HepG2 (cell line): ENCODE results near the gene EFEMP2. TPM values are rescaled to one million over a fixed set of nuclear protein-coding genes. Genes with fewer than 3 reads are reported as not detected.

Experiments
- BATF2 ChIP-seq: sonication (generic); formaldehyde crosslinking; IDR thresholded peaks from 2 replicates; pipeline ENCODE4 v1.8.0; 2022; ENCODE audit warnings: mild to moderate bottlenecking, missing genetic modification reagents, moderate library complexity
- CEBPG ChIP-seq: IDR thresholded peaks from 2 replicates; pipeline ENCODE4 v1.6.1; 2016
- FUBP1 ChIP-seq: sonication (generic); formaldehyde crosslinking; IDR thresholded peaks from 2 replicates; pipeline ENCODE4 v1.5.1; 2020; ENCODE audit warnings: missing genetic modification reagents, mild to moderate bottlenecking, borderline replicate concordance
- GABPB1 ChIP-seq: IDR thresholded peaks from 2 replicates; pipeline ENCODE4 v1.6.1; 2016; ENCODE audit warnings: mild to moderate bottlenecking, missing genetic modification reagents, moderate library complexity, missing compliant biosample characterization
- GATAD1 ChIP-seq: IDR thresholded peaks from 2 replicates; pipeline ENCODE4 v1.6.1; 2016; ENCODE audit warnings: missing genetic modification reagents, missing compliant biosample characterization
- POLR2G ChIP-seq: fragments of 200-400 bp; formaldehyde crosslinking; IDR thresholded peaks from 2 replicates; pipeline ENCODE4 v1.6.1; 2018; ENCODE audit warnings: mild to moderate bottlenecking, low read depth, low read length, moderate library complexity
- RXRA ChIP-seq: sonication (generic); formaldehyde crosslinking; IDR thresholded peaks from 2 replicates; pipeline ENCODE4 v1.5.1; 2020; ENCODE audit warnings: missing genetic modification reagents
- SKI ChIP-seq: fragments of 450-650 bp; IDR thresholded peaks from one replicate; pipeline ENCODE4 v1.6.1; 2018; ENCODE audit warnings: mild to moderate bottlenecking; ENCODE audit not compliant: partially characterized antibody
- SKIL ChIP-seq: sonication (generic); formaldehyde crosslinking; IDR thresholded peaks from 2 replicates; pipeline ENCODE4 v1.8.0; 2022; ENCODE audit warnings: missing genetic modification reagents, mild to moderate bottlenecking, moderate library complexity, borderline replicate concordance
- TIGD3 ChIP-seq: sonication (generic); formaldehyde crosslinking; IDR thresholded peaks from 2 replicates; pipeline ENCODE4 v1.5.1; 2020; ENCODE audit warnings: mild to moderate bottlenecking, missing genetic modification reagents, borderline replicate concordance
- XRCC5 ChIP-seq: fragments of 200-400 bp; formaldehyde crosslinking; optimal IDR thresholded peaks from 2 replicates; pipeline ENCODE3; 2017; ENCODE audit warnings: mild to moderate bottlenecking, low read length
- ZBTB3 ChIP-seq: sonication (generic); formaldehyde crosslinking; IDR thresholded peaks from 2 replicates; pipeline ENCODE4 v1.4.0; 2020; ENCODE audit warnings: low read depth, mild to moderate bottlenecking, moderate library complexity, missing genetic modification reagents, borderline replicate concordance
- ZFY ChIP-seq: sonication (generic); formaldehyde crosslinking; IDR thresholded peaks from 2 replicates; pipeline ENCODE4 v1.4.0; 2020; ENCODE audit warnings: missing genetic modification reagents
- ZMAT5 ChIP-seq: sonication (generic); formaldehyde crosslinking; IDR thresholded peaks from 2 replicates; pipeline ENCODE4 v1.5.0; 2020; ENCODE audit warnings: mild to moderate bottlenecking, low read depth, missing genetic modification reagents, borderline replicate concordance
- ZNF34 ChIP-seq: sonication (generic); formaldehyde crosslinking; IDR thresholded peaks from 2 replicates; pipeline ENCODE4 v1.4.0; 2020; ENCODE audit warnings: mild to moderate bottlenecking, missing genetic modification reagents, borderline replicate concordance
- ZNF563 ChIP-seq: sonication (generic); formaldehyde crosslinking; IDR thresholded peaks from 2 replicates; pipeline ENCODE4 v1.8.0; 2022; ENCODE audit warnings: mild to moderate bottlenecking, moderate library complexity, missing genetic modification reagents
- ZNF691 ChIP-seq: sonication (generic); formaldehyde crosslinking; IDR thresholded peaks from 2 replicates; pipeline ENCODE4 v1.4.0; 2020; ENCODE audit warnings: missing genetic modification reagents, low read depth, mild to moderate bottlenecking, borderline replicate concordance
- polyA plus RNA-seq, 8 experiments: library from polyadenylated mRNA; depleted of rRNA in 3 of 8; stranded (reverse) in 7 of 8; unstranded in 1 of 8; fragments of >200 nt; fragmentation: Illumina TruSeq in 4 of 8; extraction: Trizol in 4 of 8; gene quantifications; 2 replicates each; pipeline versions ENCODE4 v1.2.1 to v1.2.3, GENCODE V29; 2011 to 2016; ENCODE audit warnings: low read depth in 4 of 8, missing spikeins in 1 of 8, mixed read lengths in 1 of 8; ENCODE audit not compliant: insufficient read depth in 1 of 8
- total RNA-seq, 5 experiments: library from RNA; depleted of rRNA; stranded (reverse); fragments of >200 nt; fragmentation: Illumina TruSeq; extraction: Trizol; gene quantifications; 2 replicates each; pipeline ENCODE4 v1.2.3, GENCODE V29; 2016; ENCODE audit warnings: low read depth in 1 of 5

EFEMP2 gene
- total and polyA plus RNA-seq, 2 of the 13 experiments (the other 11 are each of a cell fraction or from before 2014, with no cell fraction given) = 7.4 to 29.7 TPM

- TF ChIP-seq XRCC5 (peak; percentile 53), BATF2 (no peak), TIGD3 (no peak), ZNF34 (CRISPR knock-in tag) (no peak), SKIL (CRISPR knock-in tag) (peak; percentile 94), FUBP1 (CRISPR knock-in tag) (no peak), RXRA (CRISPR knock-in tag) (peak; percentile 97), GABPB1 (no peak), ZMAT5 (no peak), POLR2G (peak; percentile 17; the same call in 1 of the 2 replicates), ZNF691 (CRISPR knock-in tag) (0 out of 2 replicates have a peak, but pooled peaks have one; percentile 32), ZBTB3 (CRISPR knock-in tag) (no peak), GATAD1 (CRISPR knock-in tag) (no peak), ZNF563 (CRISPR knock-in tag) (no peak), SKI (peak; percentile 99), CEBPG (CRISPR knock-in tag) (no peak), ZFY (CRISPR knock-in tag) (no peak)
Observed at GRCh38 chr11:65854161-65854592, 18.4 kb downstream of the EFEMP2 start (continued).
